NCI-H69 (cell line): Measurements from ENCODE around the gene CAPN15.
"Not testable (repeated sequence)": the region's sequence is repeated elsewhere in the genome, so short reads cannot be mapped to it uniquely, and the experiment has no call there.

Source experiments
- DNase-seq: peaks from one replicate; lab custom pipeline; 2025; lab: John Stamatoyannopoulos, UW

Gene CAPN15

GRCh38 chr16:527015-527903 is at the start of gene CAPN15:
TSS of gene CAPN15 (plus strand) at chr16:527712. CDS start at chr16:546839, 19,127 bp downstream.
- DNase-seq = peak; percentile 98

- not testable (repeated sequence) for DNase-seq
Measured at GRCh38 chr16:478287-478686, 49.2 kb upstream of the CAPN15 start.

- no peak for DNase-seq
Measured at GRCh38 chr16:482468-483185, 44.9 kb upstream of the CAPN15 start.

GRCh38 chr16:483341-484075 is 44.0 kb upstream of the CAPN15 start:
- no peak for DNase-seq

GRCh38 chr16:489606-490005 is 37.9 kb upstream of the CAPN15 start:
- no peak for DNase-seq

- no peak for DNase-seq
Measured at GRCh38 chr16:490768-491167, 36.7 kb upstream of the CAPN15 start.

- no peak for DNase-seq
Measured at GRCh38 chr16:491220-491919, 36.1 kb upstream of the CAPN15 start.

- peak; percentile 25 for DNase-seq
Measured at GRCh38 chr16:492211-492875, 35.2 kb upstream of the CAPN15 start.

- DNase-seq = not testable (repeated sequence)
Measured at GRCh38 chr16:494676-495075, 32.8 kb upstream of the CAPN15 start.

GRCh38 chr16:495127-495748 is 32.3 kb upstream of the CAPN15 start:
- DNase-seq = peak; percentile 68

GRCh38 chr16:496097-496886 is 31.2 kb upstream of the CAPN15 start:
- DNase-seq = no peak

- DNase-seq = no peak
Measured at GRCh38 chr16:497258-497657, 30.3 kb upstream of the CAPN15 start.

GRCh38 chr16:499924-500323 is 27.6 kb upstream of the CAPN15 start:
- no peak for DNase-seq

- no peak for DNase-seq
Measured at GRCh38 chr16:500709-501108, 26.8 kb upstream of the CAPN15 start.

- DNase-seq = no peak
Measured at GRCh38 chr16:502179-502943, 25.2 kb upstream of the CAPN15 start.

GRCh38 chr16:503150-504071 is 24.1 kb upstream of the CAPN15 start:
- DNase-seq = no peak

- no peak for DNase-seq
Measured at GRCh38 chr16:505479-506245, 21.9 kb upstream of the CAPN15 start.

- DNase-seq = no peak
Measured at GRCh38 chr16:506246-506546, 21.3 kb upstream of the CAPN15 start.
